GM12892 (cell line): ENCODE data around the gene MYBBP1A.

ENCODE experiments used
- POLR2A ChIP-seq: IDR thresholded peaks from 2 replicates; pipeline ENCODE4 v1.6.1; 2011; ENCODE audit warnings: low read depth, low read length, control low read depth
- POLR2AphosphoS5 ChIP-seq: IDR thresholded peaks from 2 replicates; pipeline ENCODE4 v1.6.1; 2011; ENCODE audit warnings: low read depth, low read length, control low read depth
- TAF1 ChIP-seq: IDR thresholded peaks from 2 replicates; pipeline ENCODE4 v1.6.1; 2011; ENCODE audit warnings: low read depth, mild to moderate bottlenecking, control low read depth, low read length, borderline replicate concordance

- TF ChIP-seq POLR2AphosphoS5 (no peak), POLR2A (no peak), TAF1 (no peak)
Measured at GRCh38 chr17:4584101-4584916, 29.1 kb upstream of the MYBBP1A start, which contains the start of gene SMTNL2.
